Prostate gland (tissue), 2 donors: ENCODE results near the gene NFATC1. TPM values are rescaled to one million over a fixed set of nuclear protein-coding genes. Genes with fewer than 3 reads are reported as not detected.

Source experiments
- DNase-seq: peaks from one replicate; pipeline ENCODE4 v3.0.0-alpha.2; 2019; ENCODE audit warnings: low spot score
- H3K27ac ChIP-seq, 2 donors: fragments of 200-600 bp; sonication (generic); 2 replicates each; pipeline ENCODE4 v1.5.1; 2017 to 2019
- H3K27me3 ChIP-seq: fragments of 200-600 bp; sonication (generic); replicated peaks from 2 replicates; pipeline ENCODE4 v1.5.1; 2019; ENCODE audit not compliant: insufficient read depth
- H3K36me3 ChIP-seq, 2 donors: fragments of 200-600 bp; sonication (generic); 1 replicate in 1 of 2; 2 replicates in 1 of 2; pipeline versions ENCODE4 v1.5.1 to v1.8.1; 2017 to 2019
- H3K4me1 ChIP-seq: fragments of 200-600 bp; sonication (generic); replicated peaks from 2 replicates; pipeline ENCODE4 v1.5.1; 2019
- H3K4me3 ChIP-seq, 2 donors: fragments of 200-600 bp; sonication (generic); 2 replicates each; pipeline ENCODE4 v1.5.1; 2017 to 2019
- H3K9me3 ChIP-seq: fragments of 200-600 bp; sonication (generic); 2 replicates; pipeline ENCODE4 v1.5.1; 2017
- CTCF ChIP-seq, 4 experiments: fragments of 200-600 bp in 2 of 4; fragments of 450-650 bp in 2 of 4; sonication (generic) in 2 of 4; IDR thresholded peaks; 1 replicate in 3 of 4; 2 replicates in 1 of 4; pipeline ENCODE4 v1.5.1; 2016 to 2019; ENCODE audit warnings: antibody characterized with exemption in 4 of 4, mild to moderate bottlenecking in 2 of 4, moderate library complexity in 2 of 4
- POLR2A ChIP-seq: fragments of 450-650 bp; IDR thresholded peaks from one replicate; pipeline ENCODE4 v1.6.1; 2016; ENCODE audit warnings: antibody characterized with exemption, mild to moderate bottlenecking
- POLR2AphosphoS5 ChIP-seq: sonication (generic); formaldehyde crosslinking; IDR thresholded peaks from one replicate; pipeline ENCODE4 v1.6.1; 2017; ENCODE audit warnings: antibody characterized with exemption
- WGBS: methylation state at CpG from one replicate; pipeline ENCODE4 v1.1.5; 2018; 5-methylcytosine and 5-hydroxymethylcytosine counted together
- intact Hi-C: fragments of 100-400 bp; cut with DNase I; formaldehyde crosslinking; loops from one replicate; pipeline ENCODE4 v1.14.2; 2022
- total RNA-seq, 2 donors: library from RNA; depleted of rRNA; stranded (reverse); fragments of >200 nt; gene quantifications; one replicate each; pipeline ENCODE4 v1.1.0, GENCODE V29; 2016

The NFATC1 gene
- total RNA-seq, 2 donors from 2014 or later = 16.8 to 24.6 TPM

- H3K4me3 ChIP-seq = no peak overlapping the region
- WGBS = 87% methylated on average over 35 of the region's 35 CpGs
- intact Hi-C loops = no loop called here
- H3K27me3 ChIP-seq = no peaks in the 10 kb centered on the region
- no peak for TF ChIP-seq POLR2AphosphoS5
- TF ChIP-seq CTCF (IDR thresholded peaks at IDR 0.05) = no peak
- no peak for TF ChIP-seq POLR2A
- DNase-seq = no peak
- H3K4me1 ChIP-seq = peaks cover 4% of the 10 kb centered on the region
- H3K9me3 ChIP-seq = no peaks in the 10 kb centered on the region
- no peak overlapping the region for H3K27ac ChIP-seq
- no peaks in the 10 kb centered on the region for H3K36me3 ChIP-seq
These were observed 54.0 kb downstream of the NFATC1 start for GRCh38 chr18:79449551-79450288.

- no peak overlapping the region for H3K4me3 ChIP-seq
- WGBS = 91% methylated on average over 28 of the region's 28 CpGs
- no peaks in the 10 kb centered on the region for H3K36me3 ChIP-seq
- no peak for DNase-seq
- H3K27me3 ChIP-seq = no peaks in the 10 kb centered on the region
- intact Hi-C loops = no loop called here
- H3K4me1 ChIP-seq = peaks cover 4% of the 10 kb centered on the region
- TF ChIP-seq POLR2A = no peak
- no peaks in the 10 kb centered on the region for H3K9me3 ChIP-seq
- no peak overlapping the region for H3K27ac ChIP-seq
These were observed 54.8 kb downstream of the NFATC1 start for GRCh38 chr18:79450289-79451080.

GRCh38 chr18:79451237-79452125 lies 55.8 kb downstream of the NFATC1 start:
- Histone ChIP-seq H3K27ac (no peak overlapping the region), H3K4me1 (peaks cover 4% of the 10 kb centered on the region), H3K4me3 (no peak overlapping the region), H3K27me3 (no peaks in the 10 kb centered on the region), H3K9me3 (no peaks in the 10 kb centered on the region), H3K36me3 (no peaks in the 10 kb centered on the region)
- intact Hi-C loops = no loop called here
- WGBS = 94% methylated on average over 41 of the region's 45 CpGs
- DNase-seq = no peak
- TF ChIP-seq POLR2AphosphoS5 (no peak), CTCF (IDR thresholded peaks at IDR 0.05) (no peak), POLR2A (no peak)

GRCh38 chr18:79452190-79452990 lies 56.7 kb downstream of the NFATC1 start:
- no peak for TF ChIP-seq POLR2AphosphoS5
- no peak for TF ChIP-seq POLR2A
- no peak for TF ChIP-seq CTCF (IDR thresholded peaks at IDR 0.05)
- Histone ChIP-seq H3K27me3 (no peaks in the 10 kb centered on the region), H3K36me3 (no peaks in the 10 kb centered on the region), H3K9me3 (no peaks in the 10 kb centered on the region), H3K4me3 (no peak overlapping the region), H3K27ac (no peak overlapping the region), H3K4me1 (peaks cover 4% of the 10 kb centered on the region)
- WGBS = 91% methylated on average over 26 of the region's 26 CpGs
- intact Hi-C loops = no loop called here
- DNase-seq = no peak
